ENCODE results near the gene RNU6-1. TPM values are rescaled to one million over a fixed set of nuclear protein-coding genes. Genes with fewer than 3 reads are reported as not detected.

The RNU6-1 gene
- total and polyA plus RNA-seq, 2 donors (not counting 1 experiment from before 2014, with no cell fraction given) = not detected

DNA sequence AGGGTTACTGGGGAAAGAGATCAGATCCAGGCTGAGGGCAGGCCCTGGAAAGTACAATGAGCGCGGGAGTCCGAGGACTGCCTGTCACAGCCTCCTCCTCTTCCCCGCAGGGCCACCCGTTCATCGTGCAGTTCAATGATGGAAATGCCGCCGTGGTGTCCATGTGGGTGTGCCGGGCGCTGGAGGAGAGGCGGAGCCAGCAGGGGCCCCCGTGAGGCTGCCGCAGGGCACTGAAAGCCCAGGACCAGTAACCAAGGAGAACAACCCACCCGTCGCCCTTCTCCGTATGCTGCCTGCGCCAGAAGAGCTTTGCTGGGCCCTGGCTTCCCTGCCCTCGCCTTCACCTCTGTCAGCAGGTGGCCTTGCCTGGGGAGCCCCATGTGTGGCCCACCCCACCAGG lies 33.3 kb downstream of the RNU6-1 start:
- Mint-ChIP-seq H3K4me3 (no peak overlapping the region), H3K9me3 (ENCODE audit: insufficient read depth) (no peaks in the 10 kb centered on the region), H3K4me1 (peaks cover 6% of the 10 kb centered on the region), H3K27me3 (no peaks in the 10 kb centered on the region), H3K27ac (no peak overlapping the region)
- Histone ChIP-seq H2AFZ (ENCODE audit: insufficient read depth, low read depth, low read length, poor library complexity, severe bottlenecking) (no peak overlapping the region), H3K27ac (ENCODE audit: low read length in 2 of 2) (no peak overlapping the region), H3K4me3 (ENCODE audit: control extremely low read depth in 1 of 5, extremely low read depth in 1 of 5, insufficient read depth in 1 of 5, low read depth in 2 of 5, low read length in 4 of 5) (no peak overlapping the region), H4K20me1 (ENCODE audit: control insufficient read depth, insufficient read depth, low read length, poor library complexity, severe bottlenecking) (no peaks in the 10 kb centered on the region), H3K79me2 (ENCODE audit: control insufficient read depth, insufficient read depth, low read length) (no peaks in the 10 kb centered on the region), H3K9ac (ENCODE audit: low read length) (no peak overlapping the region), H3K4me2 (replicated peaks; ENCODE audit: low read depth, low read length, poor library complexity, severe bottlenecking) (no peak overlapping the region), H3K27me3 (replicated peaks in 1 of 4; ENCODE audit: control extremely low read depth in 1 of 4, control insufficient read depth in 3 of 4, insufficient read depth in 4 of 4, low read length in 3 of 4) (peaks cover 0 to 4% (median 0%) of the 10 kb centered on the region in 4 experiments), H3K36me3 (replicated peaks in 1 of 2; ENCODE audit: control extremely low read depth in 1 of 2, control insufficient read depth in 1 of 2, extremely low read depth in 1 of 2, insufficient read depth in 2 of 2, low read length in 1 of 2) (peaks cover 0 to 5% of the 10 kb centered on the region in 2 experiments), H3K9me3 (ENCODE audit: control extremely low read depth in 1 of 3, control insufficient read depth in 2 of 3, insufficient read depth in 1 of 3, low read length in 2 of 3) (no peaks in the 10 kb centered on the region), H3K4me1 (ENCODE audit: control insufficient read depth in 2 of 2, insufficient read depth in 2 of 2, low read length in 2 of 2) (peaks cover 11 to 13% of the 10 kb centered on the region in 2 donors)
- ATAC-seq (ENCODE audit: low read depth) = no peak
- WGBS (ENCODE audit: insufficient coverage) = 98% methylated on average over 18 of the region's 18 CpGs
- intact Hi-C loops (cut with micrococcal nuclease) = no loop called here
- TF ChIP-seq EZH2 (IDR thresholded peaks at IDR 0.05; ENCODE audit: borderline replicate concordance, insufficient read depth, low read depth, low read length, poor library complexity, severe bottlenecking) = no peak
- TF ChIP-seq, protein P1, sequence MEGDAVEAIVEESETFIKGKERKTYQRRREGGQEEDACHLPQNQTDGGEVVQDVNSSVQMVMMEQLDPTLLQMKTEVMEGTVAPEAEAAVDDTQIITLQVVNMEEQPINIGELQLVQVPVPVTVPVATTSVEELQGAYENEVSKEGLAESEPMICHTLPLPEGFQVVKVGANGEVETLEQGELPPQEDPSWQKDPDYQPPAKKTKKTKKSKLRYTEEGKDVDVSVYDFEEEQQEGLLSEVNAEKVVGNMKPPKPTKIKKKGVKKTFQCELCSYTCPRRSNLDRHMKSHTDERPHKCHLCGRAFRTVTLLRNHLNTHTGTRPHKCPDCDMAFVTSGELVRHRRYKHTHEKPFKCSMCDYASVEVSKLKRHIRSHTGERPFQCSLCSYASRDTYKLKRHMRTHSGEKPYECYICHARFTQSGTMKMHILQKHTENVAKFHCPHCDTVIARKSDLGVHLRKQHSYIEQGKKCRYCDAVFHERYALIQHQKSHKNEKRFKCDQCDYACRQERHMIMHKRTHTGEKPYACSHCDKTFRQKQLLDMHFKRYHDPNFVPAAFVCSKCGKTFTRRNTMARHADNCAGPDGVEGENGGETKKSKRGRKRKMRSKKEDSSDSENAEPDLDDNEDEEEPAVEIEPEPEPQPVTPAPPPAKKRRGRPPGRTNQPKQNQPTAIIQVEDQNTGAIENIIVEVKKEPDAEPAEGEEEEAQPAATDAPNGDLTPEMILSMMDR (IDR thresholded peaks at IDR 0.05) = no peak
- ChIA-PET POLR2A (no interaction called here), CTCF (interaction anchor here (1.0 kb wide), 1 partner anchor 30 kb away, joined by 3 read pairs; no protein-coding TSS in a partner anchor)
- DNase-seq = no peak

GRCh38 chr15:67805666-67806516 lies 34.0 kb downstream of the RNU6-1 start:
- Mint-ChIP-seq H3K27me3 (no peaks in the 10 kb centered on the region), H3K4me3 (no peak overlapping the region), H3K27ac (no peak overlapping the region), H3K4me1 (peaks cover 7% of the 10 kb centered on the region), H3K9me3 (ENCODE audit: insufficient read depth) (no peaks in the 10 kb centered on the region)
- ATAC-seq (ENCODE audit: low read depth) = no peak
- intact Hi-C loops (cut with micrococcal nuclease) = no loop called here
- DNase-seq = no peak
- Histone ChIP-seq H3K27me3 (replicated peaks in 1 of 4; ENCODE audit: control extremely low read depth in 1 of 4, control insufficient read depth in 3 of 4, insufficient read depth in 4 of 4, low read length in 3 of 4) (peaks cover 0 to 2% (median 0%) of the 10 kb centered on the region in 4 experiments), H3K4me1 (ENCODE audit: control insufficient read depth in 2 of 2, insufficient read depth in 2 of 2, low read length in 2 of 2) (peaks cover 11 to 13% of the 10 kb centered on the region in 2 donors), H3K9me3 (ENCODE audit: control extremely low read depth in 1 of 3, control insufficient read depth in 2 of 3, insufficient read depth in 1 of 3, low read length in 2 of 3) (no peaks in the 10 kb centered on the region), H2AFZ (ENCODE audit: insufficient read depth, low read depth, low read length, poor library complexity, severe bottlenecking) (no peak overlapping the region), H3K36me3 (replicated peaks in 1 of 2; ENCODE audit: control extremely low read depth in 1 of 2, control insufficient read depth in 1 of 2, extremely low read depth in 1 of 2, insufficient read depth in 2 of 2, low read length in 1 of 2) (peaks cover 0 to 5% of the 10 kb centered on the region in 2 experiments), H4K20me1 (ENCODE audit: control insufficient read depth, insufficient read depth, low read length, poor library complexity, severe bottlenecking) (no peaks in the 10 kb centered on the region), H3K79me2 (ENCODE audit: control insufficient read depth, insufficient read depth, low read length) (no peaks in the 10 kb centered on the region), H3K4me3 (ENCODE audit: control extremely low read depth in 1 of 5, extremely low read depth in 1 of 5, insufficient read depth in 1 of 5, low read depth in 2 of 5, low read length in 4 of 5) (no peak overlapping the region), H3K4me2 (replicated peaks; ENCODE audit: low read depth, low read length, poor library complexity, severe bottlenecking) (no peak overlapping the region), H3K9ac (ENCODE audit: low read length) (no peak overlapping the region), H3K27ac (ENCODE audit: low read length in 2 of 2) (no peak overlapping the region)
- CTCF ChIA-PET = no interaction called here
- WGBS (ENCODE audit: insufficient coverage) = 87% methylated on average over 12 of the region's 16 CpGs
- TF ChIP-seq, protein P1 (IDR thresholded peaks at IDR 0.05) = no peak
- TF ChIP-seq EZH2 (IDR thresholded peaks at IDR 0.05; ENCODE audit: borderline replicate concordance, insufficient read depth, low read depth, low read length, poor library complexity, severe bottlenecking) = no peak
- POLR2A ChIA-PET = no interaction called here

All from B cell (primary cell).